ENCODE measurements around the gene AP3B1.

- no peak for TF ChIP-seq CTCF (conservative IDR thresholded peaks at IDR 0.05)
- TF ChIP-seq ZFX (IDR thresholded peaks at IDR 0.05): no peak
These were observed 90.7 kb downstream of the AP3B1 start for GRCh38 chr5:78203815-78204214.

All from C4-2B (cell line).